NT2/D1 (cell line): ENCODE data around the gene KCNQ1.

ENCODE experiments used
- SUZ12 ChIP-seq: IDR thresholded peaks from 2 replicates; pipeline ENCODE4 v1.6.1; 2011; ENCODE audit not compliant: insufficient read length, insufficient read depth; ENCODE audit errors: extremely low read depth
- YY1 ChIP-seq: IDR thresholded peaks from 2 replicates; pipeline ENCODE4 v1.6.1; 2011; ENCODE audit not compliant: insufficient read length, insufficient read depth
- ZNF274 ChIP-seq: IDR thresholded peaks from 2 replicates; pipeline ENCODE4 v1.6.1; 2011; ENCODE audit warnings: mild to moderate bottlenecking, low read depth, low read length

DNA sequence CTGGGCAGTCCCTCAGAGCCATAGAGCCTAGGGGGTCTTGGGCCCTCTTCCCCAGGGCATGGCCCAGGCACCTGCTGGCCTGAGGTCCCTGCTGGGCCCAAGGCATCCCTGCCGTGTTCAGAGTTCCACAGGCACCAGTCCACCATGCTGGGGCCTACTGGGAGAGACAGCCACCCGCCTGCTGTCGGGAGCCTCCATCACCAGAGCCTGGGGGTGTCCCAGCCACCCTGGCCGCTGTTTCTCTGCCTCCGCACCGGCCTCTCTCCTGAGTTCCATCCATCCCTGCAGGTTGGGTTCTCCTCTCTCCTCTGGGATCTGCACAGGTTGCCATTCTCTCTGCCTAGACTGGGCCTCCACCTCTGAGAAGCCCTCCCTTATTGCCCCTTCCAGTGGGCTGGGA lies 68.6 kb downstream of the KCNQ1 start:
- TF ChIP-seq ZNF274 (no peak), SUZ12 (no peak), YY1 (no peak)
